ENCODE results near the gene COL25A1. TPM values are rescaled to one million over a fixed set of nuclear protein-coding genes. Genes with fewer than 3 reads are reported as not detected.

Gene COL25A1
- total RNA-seq, 2 donors from 2014 or later, result 0.26 to 0.99 TPM

DNA sequence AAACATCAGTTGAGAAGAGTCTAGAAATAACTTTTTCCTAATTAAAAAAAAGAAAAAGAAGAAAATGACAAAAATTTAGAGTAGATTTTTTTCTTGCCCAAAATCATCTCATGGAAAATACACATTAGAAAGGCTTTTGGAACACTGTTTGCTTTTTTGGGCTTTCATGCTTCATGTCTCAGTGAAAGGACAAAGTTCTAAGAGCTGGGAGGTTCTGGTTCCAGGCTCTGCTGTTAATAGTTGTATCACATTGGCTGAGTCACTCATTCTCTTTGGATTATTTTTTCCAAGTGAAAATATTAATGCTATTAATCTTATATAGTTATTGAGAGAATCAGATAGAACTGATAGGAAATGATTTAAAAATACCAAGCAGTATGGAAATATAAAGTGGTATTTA, 506.7 kb downstream of the COL25A1 start:
- TF ChIP-seq POLR2A (IDR thresholded peaks at IDR 0.05), result no peak
- TF ChIP-seq, protein P1, sequence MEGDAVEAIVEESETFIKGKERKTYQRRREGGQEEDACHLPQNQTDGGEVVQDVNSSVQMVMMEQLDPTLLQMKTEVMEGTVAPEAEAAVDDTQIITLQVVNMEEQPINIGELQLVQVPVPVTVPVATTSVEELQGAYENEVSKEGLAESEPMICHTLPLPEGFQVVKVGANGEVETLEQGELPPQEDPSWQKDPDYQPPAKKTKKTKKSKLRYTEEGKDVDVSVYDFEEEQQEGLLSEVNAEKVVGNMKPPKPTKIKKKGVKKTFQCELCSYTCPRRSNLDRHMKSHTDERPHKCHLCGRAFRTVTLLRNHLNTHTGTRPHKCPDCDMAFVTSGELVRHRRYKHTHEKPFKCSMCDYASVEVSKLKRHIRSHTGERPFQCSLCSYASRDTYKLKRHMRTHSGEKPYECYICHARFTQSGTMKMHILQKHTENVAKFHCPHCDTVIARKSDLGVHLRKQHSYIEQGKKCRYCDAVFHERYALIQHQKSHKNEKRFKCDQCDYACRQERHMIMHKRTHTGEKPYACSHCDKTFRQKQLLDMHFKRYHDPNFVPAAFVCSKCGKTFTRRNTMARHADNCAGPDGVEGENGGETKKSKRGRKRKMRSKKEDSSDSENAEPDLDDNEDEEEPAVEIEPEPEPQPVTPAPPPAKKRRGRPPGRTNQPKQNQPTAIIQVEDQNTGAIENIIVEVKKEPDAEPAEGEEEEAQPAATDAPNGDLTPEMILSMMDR (IDR thresholded peaks at IDR 0.05), result no peak
- ATAC-seq (no peak), DNase-seq (no peak)
- H3K9me3 ChIP-seq, result no peaks in the 10 kb centered on the region
- intact Hi-C loops (cut with DNase I), result no loop called here
- no peak overlapping the region for H3K4me3 ChIP-seq
- H3K4me1 ChIP-seq, result no peaks in the 10 kb centered on the region
- H3K27ac ChIP-seq, result no peak overlapping the region
- no peaks in the 10 kb centered on the region for H3K27me3 ChIP-seq
- no peaks in the 10 kb centered on the region for H3K36me3 ChIP-seq (replicated peaks in 1 of 2; ENCODE audit: insufficient read depth in 1 of 2, low read depth in 2 of 2)

DNA sequence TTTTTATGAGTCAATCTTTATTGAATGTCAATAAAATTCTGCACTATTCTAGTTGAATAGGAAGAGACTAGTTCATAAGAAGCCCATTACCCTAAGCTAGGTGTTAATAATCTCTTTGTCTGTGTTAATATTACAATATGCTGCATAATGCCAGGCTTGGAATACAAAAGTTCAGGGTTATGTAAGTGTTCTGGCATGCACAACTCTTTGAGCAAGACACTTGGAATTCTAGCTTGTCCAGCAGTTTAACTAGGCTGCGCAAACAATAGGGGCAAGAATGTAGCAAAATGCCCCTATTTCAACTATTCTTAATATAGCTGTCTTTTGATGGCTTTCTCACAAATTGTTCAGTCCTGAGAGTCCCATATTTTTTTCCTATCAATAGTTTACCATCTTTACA, 508.3 kb downstream of the COL25A1 start:
- 38 to 41% methylated on average over 1 of the region's 1 CpG for WGBS, 2 donors
- no peaks in the 10 kb centered on the region for H3K9me3 ChIP-seq
- intact Hi-C loops (cut with DNase I), result no loop called here
- no peak overlapping the region for H3K4me3 ChIP-seq
- no peaks in the 10 kb centered on the region for H3K4me1 ChIP-seq
- no peaks in the 10 kb centered on the region for H3K27me3 ChIP-seq
- ATAC-seq, result no peak
- TF ChIP-seq, protein P1 (IDR thresholded peaks at IDR 0.05), result no peak
- no peak for TF ChIP-seq POLR2A (IDR thresholded peaks at IDR 0.05)
- H3K36me3 ChIP-seq (replicated peaks in 1 of 2; ENCODE audit: insufficient read depth in 1 of 2, low read depth in 2 of 2), result no peaks in the 10 kb centered on the region
- no peak for DNase-seq
- H3K27ac ChIP-seq, result no peak overlapping the region

DNA sequence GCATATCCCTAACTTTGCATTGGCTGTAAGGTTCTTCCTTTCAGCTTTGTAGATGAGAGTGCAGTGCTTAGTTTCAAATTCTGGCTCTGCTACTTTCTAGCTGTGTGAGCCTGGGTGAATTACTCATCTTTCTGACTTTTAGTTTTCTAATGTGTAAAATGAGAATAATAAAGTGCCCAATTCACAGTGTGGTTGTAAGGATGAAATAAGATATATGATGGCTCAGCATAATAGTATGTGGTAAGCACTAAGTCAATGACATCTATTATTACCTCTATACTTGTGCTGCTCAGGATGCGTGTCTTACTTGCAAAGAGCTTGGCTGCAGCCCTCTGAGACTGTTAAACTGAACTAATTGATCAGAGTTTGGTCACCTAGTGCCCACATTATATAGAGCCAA, 509.0 kb downstream of the COL25A1 start:
- DNase-seq (no peak), ATAC-seq (no peak)
- no peak for TF ChIP-seq POLR2A (IDR thresholded peaks at IDR 0.05)
- TF ChIP-seq, protein P1 (IDR thresholded peaks at IDR 0.05), result no peak
- WGBS, 2 donors, result 80 to 100% methylated on average over 1 of the region's 1 CpG
- intact Hi-C loops (cut with DNase I), result no loop called here
- H3K4me3 ChIP-seq, result no peak overlapping the region
- H3K27ac ChIP-seq, result no peak overlapping the region
- H3K36me3 ChIP-seq (replicated peaks in 1 of 2; ENCODE audit: insufficient read depth in 1 of 2, low read depth in 2 of 2), result no peaks in the 10 kb centered on the region
- H3K4me1 ChIP-seq, result no peaks in the 10 kb centered on the region
- H3K9me3 ChIP-seq, result no peaks in the 10 kb centered on the region
- no peaks in the 10 kb centered on the region for H3K27me3 ChIP-seq

DNA sequence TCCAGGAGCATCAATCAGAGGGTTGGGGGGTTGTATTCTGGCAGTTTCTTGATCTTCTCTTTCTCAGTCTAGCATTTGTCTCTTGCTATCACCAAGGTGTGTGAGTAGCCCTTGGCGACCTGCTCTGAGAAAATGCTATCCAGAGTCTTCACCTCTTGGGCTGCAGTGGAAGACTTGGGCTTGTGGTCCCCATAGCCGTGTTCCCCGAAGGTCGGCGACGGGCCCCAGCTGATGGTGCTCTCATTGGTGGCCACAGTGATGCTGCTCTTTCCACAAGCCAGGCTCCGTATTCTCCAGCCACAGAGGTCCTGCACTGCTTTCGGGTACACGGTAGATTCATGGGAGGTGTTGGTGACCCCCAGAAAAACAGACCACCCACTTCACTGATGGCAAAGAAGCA, 513.7 kb downstream of the COL25A1 start:
- H3K4me1 ChIP-seq, result no peaks in the 10 kb centered on the region
- intact Hi-C loops (cut with DNase I), result no loop called here
- H3K27ac ChIP-seq, result no peak overlapping the region
- H3K27me3 ChIP-seq, result no peaks in the 10 kb centered on the region
- H3K36me3 ChIP-seq (replicated peaks in 1 of 2; ENCODE audit: insufficient read depth in 1 of 2, low read depth in 2 of 2), result no peaks in the 10 kb centered on the region
- WGBS, 2 donors, result 95 to 96% methylated on average over 8 to 9 of the region's 9 CpGs
- TF ChIP-seq, protein P1 (IDR thresholded peaks at IDR 0.05), result no peak
- TF ChIP-seq POLR2A (IDR thresholded peaks at IDR 0.05), result no peak
- DNase-seq (no peak), ATAC-seq (no peak)
- H3K4me3 ChIP-seq, result no peak overlapping the region
- no peaks in the 10 kb centered on the region for H3K9me3 ChIP-seq

DNA sequence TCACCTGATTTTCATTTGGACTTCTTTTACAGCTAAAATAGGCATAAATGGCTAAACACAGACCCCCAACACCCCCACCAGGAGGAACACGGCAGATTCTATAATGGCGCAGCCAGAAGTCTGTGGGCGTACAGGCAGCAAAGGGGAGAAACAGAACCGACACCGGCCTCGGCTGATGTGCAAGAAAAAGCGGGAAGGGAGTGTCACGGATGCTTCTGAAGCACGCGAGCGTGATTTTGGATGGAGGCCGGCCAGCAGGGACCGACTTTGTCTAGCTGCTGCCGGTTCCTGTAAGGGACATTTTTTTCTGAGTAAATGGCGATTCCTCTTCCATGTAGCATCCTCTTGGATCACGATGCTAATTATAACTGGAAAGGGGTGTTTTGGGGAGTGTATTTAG, 514.7 kb downstream of the COL25A1 start:
- WGBS, 2 donors, result 89 to 92% methylated on average over 16 of the region's 16 CpGs
- ATAC-seq, result no peak
- H3K9me3 ChIP-seq, result no peaks in the 10 kb centered on the region
- DNase-seq, result no peak
- H3K36me3 ChIP-seq (replicated peaks in 1 of 2; ENCODE audit: insufficient read depth in 1 of 2, low read depth in 2 of 2), result no peaks in the 10 kb centered on the region
- no peak overlapping the region for H3K27ac ChIP-seq
- no peaks in the 10 kb centered on the region for H3K27me3 ChIP-seq
- no peaks in the 10 kb centered on the region for H3K4me1 ChIP-seq
- no peak for TF ChIP-seq POLR2A (IDR thresholded peaks at IDR 0.05)
- TF ChIP-seq, protein P1 (IDR thresholded peaks at IDR 0.05), result no peak
- H3K4me3 ChIP-seq, result no peak overlapping the region
- intact Hi-C loops (cut with DNase I), result no loop called here
